ENCODE data around the gene TUBGCP4. TPM values are rescaled to one million over a fixed set of nuclear protein-coding genes. Genes with fewer than 3 reads are reported as not detected.

TUBGCP4 gene
- 77.2 and 87.0 TPM in 2 replicates for total RNA-seq (2011; cell fraction: chromatin; rRNA removed; ENCODE audit: low replicate concordance)
- total RNA-seq (2011; cell fraction: nucleolus; rRNA removed): 47.2 and 55.4 TPM in 2 replicates
- total RNA-seq (2011; cell fraction: nucleoplasm; rRNA removed): 49.6 and 65.5 TPM in 2 replicates
- total RNA-seq (2014; rRNA removed) (29.6 and 33.3 TPM in 2 replicates), total RNA-seq (2014; rRNA removed; fragmentation: Illumina TruSeq; extraction: Trizol) (27.9 and 29.4 TPM in 2 replicates), total RNA-seq (2015; rRNA removed; fragmentation: Illumina TruSeq; extraction: Trizol) (26.5 and 29.5 TPM in 2 replicates), total RNA-seq (2021) (50.2 and 52.1 TPM in 2 replicates), polyA plus RNA-seq (2011; rRNA removed) (30.6 and 40.2 TPM in 2 replicates), polyA plus RNA-seq (2014; fragmentation: Illumina TruSeq; extraction: Trizol) (34.7 and 40.1 TPM in 2 replicates), polyA plus RNA-seq (2014; fragmentation: Nextera tagmentation; extraction: Ambion mirVana) (10 to 100 TPM; 10.7 to 13.1 TPM), polyA plus RNA-seq (2014; rRNA removed) (31.1 and 31.3 TPM in 2 replicates), polyA minus RNA-seq (2011; rRNA and poly(A)+ RNA removed) (43.5 and 50.6 TPM in 2 replicates), Bru-seq, nascent RNA (percentile 83 among the genes with signal in this experiment), BruChase-seq, experiment 1, labeled RNA remaining after a 2-hour chase (percentile 88 among the genes with signal in this experiment), BruChase-seq, experiment 2, labeled RNA remaining after a 6-hour chase (percentile 88 among the genes with signal in this experiment)
- polyA plus RNA-seq (2011; cell fraction: cytosol; rRNA removed): 21.7 and 24.4 TPM in 2 replicates
- polyA plus RNA-seq (2011; cell fraction: nucleus; rRNA removed): 30.1 and 37.8 TPM in 2 replicates
- 21.1 and 23.9 TPM in 2 replicates for polyA plus RNA-seq (2012)
- polyA minus RNA-seq (2011; cell fraction: cytosol; rRNA and poly(A)+ RNA removed): 40.1 and 45.2 TPM in 2 replicates
- 44.8 and 56.8 TPM in 2 replicates for polyA minus RNA-seq (2011; cell fraction: nucleus; rRNA and poly(A)+ RNA removed)
- long read RNA-seq, experiment 1, full-length matches to known transcripts: 131 of 267 reads
- long read RNA-seq, experiment 1, partial matches to known transcripts: 31 of 267 reads
- long read RNA-seq, experiment 1, other reads (novel, unspliced or antisense): 105 of 267 reads
- long read RNA-seq, experiment 2, full-length matches to known transcripts: 8 of 44 reads
- long read RNA-seq, experiment 2, partial matches to known transcripts: 6 of 44 reads
- long read RNA-seq, experiment 2, other reads (novel, unspliced or antisense): 30 of 44 reads
- long read RNA-seq, experiment 3, full-length matches to known transcripts: 25 of 50 reads
- long read RNA-seq, experiment 3, partial matches to known transcripts: 6 of 50 reads
- long read RNA-seq, experiment 3, other reads (novel, unspliced or antisense): 19 of 50 reads

GRCh38 chr15:43370975-43371974, at the start of gene TUBGCP4, which contains the start of gene ZSCAN29:
TSS of gene TUBGCP4 (plus strand) at chr15:43371101. CDS start at chr15:43371355, 254 bp downstream.
TSS of gene ZSCAN29 (minus strand) at chr15:43371043. CDS start at chr15:43369913, 1,130 bp downstream.
- H3K36me3 ChIP-seq (ENCODE audit: control insufficient read depth, insufficient read depth, low read length): peaks cover 58% of the 10 kb centered on the region
- intact Hi-C loops (cut with micrococcal nuclease) (loop anchor here (1.0 to 5.0 kb wide), 2 partner anchors 41 to 141 kb away; partner anchors contain the start of gene LCMT2), in situ Hi-C loops (cut with MboI) (no loop called here)
- peak within 1 kb of the TSS; percentile 83 to 98 for H3K9ac ChIP-seq (ENCODE audit: insufficient read depth in 1 of 2, low read depth in 2 of 2, low read length in 2 of 2)
- peaks cover 74% of the 10 kb centered on the region for H3K79me2 ChIP-seq (ENCODE audit: control insufficient read depth, insufficient read depth, low read length)
- ChIA-PET POLR2A (interaction anchor here (0.6 to 1.8 kb wide), 9 partner anchors 9 to 94 kb away, joined by 3 to 6 read pairs (median 3); no protein-coding TSS in a partner anchor), CTCF (ENCODE audit: low intra/inter-chr PET ratio) (interaction anchor here (0.6 kb wide), 1 partner anchor 139 kb away, joined by 8 read pairs; no protein-coding TSS in a partner anchor)
- FAIRE-seq (peak; percentile 82), ATAC-seq (peak; percentile 92), DNase-seq (ENCODE audit: extremely low read depth in 1 of 4, low spot score in 3 of 4) (peak; percentile 91 to 96 (median 96))
- H3K4me2 ChIP-seq (ENCODE audit: insufficient read depth, low read length): peak within 1 kb of the TSS; percentile 93
- H4K20me1 ChIP-seq (replicated peaks; ENCODE audit: control insufficient read depth, insufficient read depth, low read length): 0 out of 2 replicates have a peak, but pooled peaks cover 5% of the 10 kb centered on the region
- H3K4me3 ChIP-seq: peak within 1 kb of the TSS; percentile 74
- TSS peak; percentile 58 for BruUV-seq (replicated peaks)
- H3K27me3 ChIP-seq (ENCODE audit: control insufficient read depth in 2 of 2, insufficient read depth in 2 of 2, low read length in 2 of 2): no peaks in the 10 kb centered on the region
- H3K9me1 ChIP-seq (ENCODE audit: control insufficient read depth, insufficient read depth, low read length): no peaks in the 10 kb centered on the region
- H3K4me1 ChIP-seq (replicated peaks in 1 of 2; ENCODE audit: control insufficient read depth in 2 of 2, insufficient read depth in 2 of 2, low read length in 2 of 2): peaks cover 13 to 16% of the 10 kb centered on the region in 2 experiments; a peak in 4 of 5 replicates
- no peaks in the 10 kb centered on the region for H3K9me3 ChIP-seq (replicated peaks; ENCODE audit: control insufficient read depth, insufficient read depth, low read depth, low read length)
- H2AFZ ChIP-seq (ENCODE audit: low read depth, low read length): peak within 1 kb of the TSS; percentile 98
- WGBS (ENCODE audit: insufficient coverage, low coverage, missing lambda C conversion rate): under 1% methylated on average over 52 of the region's 66 CpGs
- peak within 1 kb of the TSS; percentile 89 for H3K27ac ChIP-seq (ENCODE audit: extremely low read depth, low read depth, low read length)
- peak; percentile 84 for TF ChIP-seq TFAP4 (CRISPR knock-in tag; IDR thresholded peaks at IDR 0.05; ENCODE audit: borderline replicate concordance)
- TF ChIP-seq ARID2 (IDR thresholded peaks at IDR 0.05): no peak
- no peak for TF ChIP-seq FOXJ3 (CRISPR knock-in tag; IDR thresholded peaks at IDR 0.05)
- TF ChIP-seq ZNF165 (CRISPR knock-in tag; IDR thresholded peaks at IDR 0.05; ENCODE audit: borderline replicate concordance): no peak
- TF ChIP-seq ZNF77 (CRISPR knock-in tag; IDR thresholded peaks at IDR 0.05): no peak
- peak; percentile 40; the same call in 1 of the 2 replicates for TF ChIP-seq BHLHE40 (IDR thresholded peaks at IDR 0.05; ENCODE audit: low read length)
- no peak for TF ChIP-seq FOXA1 (IDR thresholded peaks at IDR 0.05; ENCODE audit: borderline replicate concordance)
- TF ChIP-seq MTA1 (IDR thresholded peaks at IDR 0.05; ENCODE audit: borderline replicate concordance): peak; percentile 36; the same call in 1 of the 2 replicates
- peak; percentile 77 to 88 for TF ChIP-seq MNT (conservative IDR thresholded peaks at IDR 0.05)
- TF ChIP-seq SMAD3 (CRISPR knock-in tag; conservative IDR thresholded peaks at IDR 0.05): no peak
- TF ChIP-seq KDM2B (CRISPR knock-in tag; IDR thresholded peaks at IDR 0.05): no peak
- TF ChIP-seq ZNF511 (CRISPR knock-in tag; IDR thresholded peaks at IDR 0.05): peak; percentile 51; the same call in 1 of the 2 replicates

Data from K562 (cell line).